Calu3 (cell line): ENCODE results near the gene DMAC2L. TPM values are rescaled to one million over a fixed set of nuclear protein-coding genes. Genes with fewer than 3 reads are reported as not detected.

Experiments used
- BruUV-seq: library from RNA; stranded (reverse); fragments of 400-500 nt; replicated peaks from 2 replicates; lab custom pipeline; 2021; lab: Mats Ljungman, UMichigan
- CTCF ChIA-PET: fragments of 300-600 bp; sonication (Branson Sonifier 250); formaldehyde crosslinking; loops from one replicate; lab custom pipeline; 2022; ENCODE audit warnings: antibody characterized with exemption; lab: Charles Lee
- DNase-seq: peaks from one replicate; pipeline ENCODE4 v3.0.0; 2022
- H3K27ac Mint-ChIP-seq: one replicate; pipeline ENCODE4 v1.8.0; 2022; ENCODE audit warnings: mixed read lengths; ENCODE audit not compliant: unreplicated experiment
- H3K27me3 Mint-ChIP-seq: one replicate; pipeline ENCODE4 v1.8.0; 2022; ENCODE audit warnings: mixed read lengths; ENCODE audit not compliant: unreplicated experiment
- H3K36me3 Mint-ChIP-seq: one replicate; pipeline ENCODE4 v1.8.0; 2022; ENCODE audit warnings: mild to moderate bottlenecking, moderate library complexity, mixed read lengths; ENCODE audit not compliant: insufficient read depth, unreplicated experiment
- H3K4me1 Mint-ChIP-seq: one replicate; pipeline ENCODE4 v1.8.0; 2022; ENCODE audit warnings: mild to moderate bottlenecking, low read depth, mixed read lengths; ENCODE audit not compliant: unreplicated experiment
- H3K4me3 Mint-ChIP-seq: one replicate; pipeline ENCODE4 v1.8.0; 2022; ENCODE audit warnings: mild to moderate bottlenecking, low read depth, moderate library complexity, mixed read lengths; ENCODE audit not compliant: unreplicated experiment
- H3K9me3 Mint-ChIP-seq: one replicate; pipeline ENCODE4 v1.8.0; 2022; ENCODE audit warnings: low read depth, mixed read lengths; ENCODE audit not compliant: unreplicated experiment
- CTCF ChIP-seq: fragments of 200-600 bp; IDR thresholded peaks from one replicate; pipeline ENCODE4 v1.8.0; 2022; ENCODE audit warnings: antibody characterized with exemption; ENCODE audit not compliant: unreplicated experiment
- intact Hi-C: fragments of 100-400 bp; cut with micrococcal nuclease; formaldehyde crosslinking; loops from one replicate; pipeline ENCODE4 v1.10.0; 2022; ENCODE audit not compliant: unreplicated experiment
- microRNA-seq: library from miRNA; unstranded; fragments of <30 nt; microRNA quantifications from one replicate; pipeline ENCODE4 v1.2.0, GENCODE V29; 2022
- total RNA-seq: library from RNA; stranded (reverse); gene quantifications from 2 replicates; pipeline ENCODE4 v1.2.3, GENCODE V29; 2022

Gene DMAC2L
- total RNA-seq, 1 experiment from 2014 or later, result 21.2 TPM

GRCh38 chr14:50371546-50371945 is 59.4 kb downstream of the DMAC2L start:
- no peak for TF ChIP-seq CTCF
- no peaks in the 10 kb centered on the region for H3K9me3 Mint-ChIP-seq
- CTCF ChIA-PET, result no interaction called here

GRCh38 chr14:50373959-50374358 is 61.8 kb downstream of the DMAC2L start:
- Mint-ChIP-seq H3K4me1 (no peaks in the 10 kb centered on the region), H3K9me3 (no peaks in the 10 kb centered on the region), H3K4me3 (no peak overlapping the region), H3K27ac (no peak overlapping the region), H3K27me3 (no peaks in the 10 kb centered on the region), H3K36me3 (no peaks in the 10 kb centered on the region)
- intact Hi-C loops, result no loop called here
- no peak for TF ChIP-seq CTCF
- CTCF ChIA-PET, result no interaction called here
- no peak for DNase-seq
- no TSS peak for BruUV-seq

More at GRCh38 chr14:50371546-50371945, 59.4 kb downstream of the DMAC2L start:
- DNase-seq, result no peak
- no peak overlapping the region for H3K27ac Mint-ChIP-seq
- intact Hi-C loops, result no loop called here
- no peaks in the 10 kb centered on the region for H3K27me3 Mint-ChIP-seq
- no TSS peak for BruUV-seq
- H3K36me3 Mint-ChIP-seq, result no peaks in the 10 kb centered on the region
- no peak overlapping the region for H3K4me3 Mint-ChIP-seq
- H3K4me1 Mint-ChIP-seq, result peaks cover 4% of the 10 kb centered on the region

- H3K4me1 Mint-ChIP-seq, result no peaks in the 10 kb centered on the region
- H3K36me3 Mint-ChIP-seq, result no peaks in the 10 kb centered on the region
- no peak overlapping the region for H3K4me3 Mint-ChIP-seq
Measured at GRCh38 chr14:50375760-50376159, 63.6 kb downstream of the DMAC2L start.

More at GRCh38 chr14:50375760-50376159, 63.6 kb downstream of the DMAC2L start:
- Mint-ChIP-seq H3K27me3 (no peaks in the 10 kb centered on the region), H3K27ac (no peak overlapping the region), H3K9me3 (no peaks in the 10 kb centered on the region)
- BruUV-seq, result no TSS peak
- TF ChIP-seq CTCF, result no peak
- no peak for DNase-seq
- CTCF ChIA-PET, result no interaction called here
- intact Hi-C loops, result no loop called here

Small RNAs within 50 kb of the gene (microRNA-seq; reads per million reads assigned to microRNA genes)
- gene MIR4504, result 3.5 reads per million, percentile 4 among the genes with 10 or more reads in this experiment

Other genes starting within 250 kb of the DMAC2L start
- 7.1 and 8.8 TPM in 2 replicates for gene VCPKMT, start 195.8 kb upstream of the DMAC2L start, total RNA-seq
- 14.7 and 17.1 TPM in 2 replicates for gene SOS2, start 80.7 kb upstream of the DMAC2L start, total RNA-seq
- 13.9 and 15.8 TPM in 2 replicates for gene L2HGDH, start 95 bp upstream of the DMAC2L start, total RNA-seq
- gene CDKL1, start 84.6 kb downstream of the DMAC2L start, total RNA-seq, result 3.0 and 3.7 TPM in 2 replicates
- gene MAP4K5, start 220.2 kb downstream of the DMAC2L start, total RNA-seq, result 67.4 and 69.0 TPM in 2 replicates
- gene ATL1, start 247.8 kb downstream of the DMAC2L start, total RNA-seq, result 3.1 and 4.9 TPM in 2 replicates